Measurements from ENCODE around the gene ELN. TPM values are rescaled to one million over a fixed set of nuclear protein-coding genes. Genes with fewer than 3 reads are reported as not detected.

ELN gene
- polyA plus RNA-seq, 4 donors = 63.7 to 549 (median 104) TPM

GRCh38 chr7:74022507-74022906, 5.5 kb upstream of the ELN start:
- no peak for DNase-seq (ENCODE audit: low read depth in 4 of 4, low spot score in 3 of 4)

- no peak for DNase-seq (ENCODE audit: low read depth in 4 of 4, low spot score in 3 of 4)
Observed at GRCh38 chr7:74023092-74023536, 4.9 kb upstream of the ELN start.

- no peak for DNase-seq (ENCODE audit: low read depth in 4 of 4, low spot score in 3 of 4)
Observed at GRCh38 chr7:74023786-74024185, 4.2 kb upstream of the ELN start.

GRCh38 chr7:74025146-74025545, 2.8 kb upstream of the ELN start:
- no peak for DNase-seq (ENCODE audit: low read depth in 4 of 4, low spot score in 3 of 4)

- no peak for DNase-seq (ENCODE audit: low read depth in 4 of 4, low spot score in 3 of 4)
Observed at GRCh38 chr7:74025730-74026129, 2.2 kb upstream of the ELN start.

- DNase-seq (ENCODE audit: low read depth in 4 of 4, low spot score in 3 of 4) = no peak
Observed at GRCh38 chr7:74026406-74026902, 1.5 kb upstream of the ELN start.

GRCh38 chr7:74026903-74027682, 880 bp upstream of the ELN start:
- peak in 1 of 4 donors; percentile 41 for DNase-seq (ENCODE audit: low read depth in 4 of 4, low spot score in 3 of 4)

- DNase-seq (ENCODE audit: low read depth in 4 of 4, low spot score in 3 of 4) = no peak
Observed at GRCh38 chr7:74028321-74028838, 407 bp downstream of the ELN start.

- DNase-seq (ENCODE audit: low read depth in 4 of 4, low spot score in 3 of 4) = no peak
Observed at GRCh38 chr7:74029089-74029785, 1.3 kb downstream of the ELN start.

GRCh38 chr7:74029991-74030415, 2.0 kb downstream of the ELN start:
- DNase-seq (ENCODE audit: low read depth in 4 of 4, low spot score in 3 of 4) = no peak

GRCh38 chr7:74030861-74031260, 2.9 kb downstream of the ELN start:
- DNase-seq (ENCODE audit: low read depth in 4 of 4, low spot score in 3 of 4) = no peak

GRCh38 chr7:74031403-74032190, 3.6 kb downstream of the ELN start:
- no peak for DNase-seq (ENCODE audit: low read depth in 4 of 4, low spot score in 3 of 4)

- no peak for DNase-seq (ENCODE audit: low read depth in 4 of 4, low spot score in 3 of 4)
Observed at GRCh38 chr7:74032191-74032490, 4.2 kb downstream of the ELN start.

- DNase-seq (ENCODE audit: low read depth in 4 of 4, low spot score in 3 of 4) = no peak
Observed at GRCh38 chr7:74032624-74033371, 4.8 kb downstream of the ELN start.

- no peak for DNase-seq (ENCODE audit: low read depth in 4 of 4, low spot score in 3 of 4)
Observed at GRCh38 chr7:74033372-74034311, 5.7 kb downstream of the ELN start.

GRCh38 chr7:74037609-74038008, 9.6 kb downstream of the ELN start:
- DNase-seq (ENCODE audit: low read depth in 4 of 4, low spot score in 3 of 4) = no peak

GRCh38 chr7:74038194-74038961, 10.4 kb downstream of the ELN start:
- no peak for DNase-seq (ENCODE audit: low read depth in 4 of 4, low spot score in 3 of 4)

GRCh38 chr7:74039337-74039736, 11.4 kb downstream of the ELN start:
- DNase-seq (ENCODE audit: low read depth in 4 of 4, low spot score in 3 of 4) = no peak

All from left renal pelvis (tissue), 4 donors.